NCI-H1930 (cell line): ENCODE measurements around the gene WDR74.

Source experiments
- DNase-seq, 2 experiments: peaks; one replicate each; lab custom pipeline; 2025; lab: John Stamatoyannopoulos, UW

The WDR74 gene

GRCh38 chr11:62794201-62794775, 45.1 kb downstream of the WDR74 start:
- no peak for DNase-seq

DNA sequence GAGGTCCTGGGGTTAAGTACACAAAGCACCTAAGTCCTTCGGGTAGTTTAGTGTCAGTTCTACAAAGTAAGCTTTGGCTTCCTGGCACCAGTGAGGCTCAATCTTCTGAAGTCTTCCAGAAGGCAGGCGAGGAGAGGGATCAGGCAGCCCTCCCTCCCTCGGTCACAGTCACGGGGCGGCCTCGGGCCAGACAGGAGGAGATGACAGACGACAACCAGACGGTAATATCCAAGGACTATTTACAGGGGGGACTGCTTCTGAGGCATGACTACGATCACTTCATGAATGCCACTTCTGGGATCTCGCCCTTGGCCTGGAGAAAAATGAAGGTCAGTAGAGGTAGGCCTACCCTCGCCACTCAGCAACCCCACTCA, 47.2 kb downstream of the WDR74 start:
- no peak for DNase-seq

DNA sequence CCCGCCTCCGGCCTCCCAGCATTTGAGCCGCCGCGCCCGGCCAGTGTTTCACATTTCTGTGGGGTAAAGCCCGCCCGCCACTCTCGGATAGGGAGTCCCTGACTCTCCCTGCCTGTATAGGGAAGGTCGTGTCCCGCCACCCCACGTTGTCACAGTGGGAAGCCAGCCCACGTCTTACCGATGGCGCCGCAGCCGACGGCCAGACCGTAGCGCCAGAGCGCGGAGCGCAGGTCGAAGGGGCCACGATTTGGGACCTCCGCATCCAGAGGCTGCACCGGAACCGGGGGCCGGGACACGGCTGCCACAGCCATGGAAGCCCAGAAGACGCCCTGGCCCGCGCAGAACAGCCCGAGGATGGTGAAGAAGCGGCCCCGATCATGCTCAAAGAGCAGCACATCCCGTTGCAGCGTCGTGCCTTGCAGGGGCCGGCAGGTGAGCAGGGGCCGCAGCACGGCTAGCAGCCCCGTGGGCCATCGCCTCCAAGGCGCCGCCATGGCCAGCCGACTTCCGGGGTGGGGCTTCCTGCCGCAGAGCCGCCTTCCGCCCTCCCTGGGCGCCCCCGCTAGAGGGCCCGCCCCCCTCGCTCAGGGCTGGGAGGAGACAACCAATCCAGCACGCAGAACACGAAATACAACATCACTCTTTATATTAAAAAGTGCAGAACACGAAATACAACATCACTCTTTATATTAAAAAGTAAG, 47.7 kb downstream of the WDR74 start, which contains the start of gene TMEM223:
Gene TMEM223, minus strand, starts transcription at position 506 of the 701 bp plus-strand sequence. Its CDS starts 12 bp downstream, at position 494.
- DNase-seq = peak; percentile 61 to 80

GRCh38 chr11:62789576-62789975, 49.8 kb downstream of the WDR74 start:
- no peak for DNase-seq

DNA sequence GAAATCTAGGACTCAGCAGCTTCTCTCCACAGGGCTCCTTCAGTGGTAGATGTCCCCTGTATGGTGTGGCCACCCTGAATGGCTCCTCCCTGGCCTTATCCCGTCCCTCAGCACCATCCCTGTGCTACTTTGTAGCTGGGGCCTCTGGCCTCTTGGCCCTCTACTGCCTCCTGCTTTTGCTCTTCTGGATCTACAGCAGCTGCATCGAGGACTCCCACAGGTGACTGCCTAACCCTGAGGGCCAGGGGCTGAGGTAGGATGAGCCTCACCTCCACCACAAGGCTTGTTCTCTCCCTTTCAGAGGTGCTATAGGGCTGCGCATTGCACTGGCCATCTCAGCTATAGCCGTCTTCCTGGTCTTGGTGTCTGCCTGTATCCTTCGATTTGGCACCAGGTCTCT, 50.4 kb downstream of the WDR74 start:
- no peak for DNase-seq

DNA sequence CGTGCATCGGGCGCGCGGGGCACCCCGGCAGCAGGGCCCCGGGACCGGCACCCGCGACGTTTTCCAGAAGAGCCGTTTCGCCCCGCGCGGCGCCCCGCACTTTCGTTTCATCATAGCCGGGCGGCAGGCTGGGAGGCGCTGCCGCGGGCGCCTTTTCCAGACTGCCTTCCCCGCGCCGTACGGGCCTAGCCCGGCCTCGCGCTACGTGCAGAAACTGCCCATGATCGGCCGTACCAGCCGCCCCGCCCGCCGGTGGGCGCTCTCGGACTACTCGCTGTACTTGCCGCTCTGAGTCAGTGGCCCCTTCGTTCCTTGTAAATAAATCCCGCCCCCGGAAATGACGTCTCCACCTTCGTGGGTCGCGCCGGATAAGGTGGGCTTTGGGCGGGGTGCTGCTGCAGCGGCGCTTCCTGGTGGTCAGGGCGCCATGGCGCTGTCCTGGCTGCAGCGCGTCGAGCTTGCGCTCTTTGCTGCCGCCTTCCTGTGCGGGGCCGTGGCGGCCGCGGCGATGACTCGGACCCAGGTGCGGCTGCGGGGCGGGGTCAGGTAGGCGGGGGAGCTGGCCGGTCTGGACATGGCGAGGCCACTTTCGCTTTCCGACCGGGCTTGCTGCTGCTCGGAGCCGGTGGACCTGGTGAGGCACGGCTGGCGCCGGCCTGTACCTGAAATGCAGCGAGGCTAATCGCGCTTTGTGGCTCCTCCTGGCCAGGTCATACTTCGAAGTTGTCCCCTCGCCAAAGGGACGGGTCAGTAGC, 52.2 kb downstream of the WDR74 start, which contains the start of gene TMEM179B:
Gene TMEM179B, plus strand, starts transcription at position 398 of the 755 bp plus-strand sequence. Its CDS starts 30 bp downstream, at position 428.
- peak; percentile 95 to 97 for DNase-seq

DNA sequence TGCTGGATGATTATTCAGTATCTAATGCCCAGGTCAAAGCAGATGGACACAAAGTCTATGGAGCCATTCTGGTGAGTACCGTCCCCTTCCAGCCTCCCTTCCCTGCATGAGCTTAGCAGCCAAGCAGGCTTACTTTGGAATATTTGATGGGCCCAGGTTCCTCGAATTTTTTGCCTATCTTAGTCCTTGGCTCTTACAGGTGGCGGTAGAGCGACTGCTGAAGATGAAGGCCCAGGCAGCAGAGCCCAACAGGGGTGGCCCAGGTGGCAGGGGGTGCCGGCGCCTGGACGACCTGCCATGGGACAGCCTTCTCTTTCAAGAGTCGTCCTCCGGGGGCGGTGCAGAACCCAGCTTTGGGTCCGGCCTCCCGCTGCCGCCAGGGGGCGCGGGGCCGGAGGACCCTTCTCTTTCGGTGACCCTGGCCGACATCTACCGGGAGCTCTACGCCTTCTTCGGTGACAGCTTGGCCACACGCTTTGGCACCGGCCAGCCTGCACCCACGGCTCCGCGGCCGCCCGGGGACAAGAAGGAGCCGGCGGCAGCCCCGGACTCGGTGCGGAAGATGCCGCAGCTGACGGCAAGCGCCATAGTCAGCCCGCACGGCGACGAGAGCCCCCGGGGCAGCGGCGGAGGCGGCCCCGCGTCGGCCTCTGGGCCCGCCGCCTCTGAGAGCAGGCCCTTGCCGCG, 52.9 kb downstream of the WDR74 start:
- DNase-seq = peak; percentile 63 to 82
